Measurements from ENCODE around the gene PLCB2. TPM values are rescaled to one million over a fixed set of nuclear protein-coding genes. Genes with fewer than 3 reads are reported as not detected.

Gene PLCB2
- total and polyA plus RNA-seq, 9 of the 15 experiments (the other 6 are each of a cell fraction or from before 2014, with no cell fraction given): 0.37 to 12.3 (median 8.0) TPM

DNA sequence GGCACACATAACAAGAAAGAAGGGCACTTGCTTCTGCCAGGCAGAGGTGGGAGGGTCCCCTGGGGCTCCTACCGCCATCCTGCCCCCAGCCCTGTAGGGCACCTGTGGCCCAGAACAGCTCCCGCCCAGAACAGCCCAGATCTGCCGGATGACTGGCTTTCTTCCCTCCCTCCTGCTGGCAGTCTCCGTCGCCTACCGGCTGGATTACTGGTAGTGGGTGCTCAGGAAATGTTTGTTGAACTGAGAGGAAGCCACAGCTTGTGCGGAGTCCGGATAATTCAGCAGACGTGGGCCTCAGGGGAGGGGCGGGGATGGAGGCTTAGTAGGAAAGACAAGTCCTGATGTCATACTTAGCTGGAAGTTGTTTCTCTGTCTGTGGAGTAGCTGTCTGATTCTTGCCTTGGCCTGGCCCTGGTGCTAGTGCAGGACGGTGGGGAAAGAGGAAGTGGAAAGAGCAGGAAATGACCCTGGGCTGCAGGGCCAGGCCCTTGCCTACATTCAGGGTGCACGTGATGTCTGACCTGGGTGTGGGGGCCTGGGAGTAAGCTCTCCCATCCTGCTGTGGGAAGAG, 26.3 kb upstream of the PLCB2 start (continued):
- TF ChIP-seq, protein P1, sequence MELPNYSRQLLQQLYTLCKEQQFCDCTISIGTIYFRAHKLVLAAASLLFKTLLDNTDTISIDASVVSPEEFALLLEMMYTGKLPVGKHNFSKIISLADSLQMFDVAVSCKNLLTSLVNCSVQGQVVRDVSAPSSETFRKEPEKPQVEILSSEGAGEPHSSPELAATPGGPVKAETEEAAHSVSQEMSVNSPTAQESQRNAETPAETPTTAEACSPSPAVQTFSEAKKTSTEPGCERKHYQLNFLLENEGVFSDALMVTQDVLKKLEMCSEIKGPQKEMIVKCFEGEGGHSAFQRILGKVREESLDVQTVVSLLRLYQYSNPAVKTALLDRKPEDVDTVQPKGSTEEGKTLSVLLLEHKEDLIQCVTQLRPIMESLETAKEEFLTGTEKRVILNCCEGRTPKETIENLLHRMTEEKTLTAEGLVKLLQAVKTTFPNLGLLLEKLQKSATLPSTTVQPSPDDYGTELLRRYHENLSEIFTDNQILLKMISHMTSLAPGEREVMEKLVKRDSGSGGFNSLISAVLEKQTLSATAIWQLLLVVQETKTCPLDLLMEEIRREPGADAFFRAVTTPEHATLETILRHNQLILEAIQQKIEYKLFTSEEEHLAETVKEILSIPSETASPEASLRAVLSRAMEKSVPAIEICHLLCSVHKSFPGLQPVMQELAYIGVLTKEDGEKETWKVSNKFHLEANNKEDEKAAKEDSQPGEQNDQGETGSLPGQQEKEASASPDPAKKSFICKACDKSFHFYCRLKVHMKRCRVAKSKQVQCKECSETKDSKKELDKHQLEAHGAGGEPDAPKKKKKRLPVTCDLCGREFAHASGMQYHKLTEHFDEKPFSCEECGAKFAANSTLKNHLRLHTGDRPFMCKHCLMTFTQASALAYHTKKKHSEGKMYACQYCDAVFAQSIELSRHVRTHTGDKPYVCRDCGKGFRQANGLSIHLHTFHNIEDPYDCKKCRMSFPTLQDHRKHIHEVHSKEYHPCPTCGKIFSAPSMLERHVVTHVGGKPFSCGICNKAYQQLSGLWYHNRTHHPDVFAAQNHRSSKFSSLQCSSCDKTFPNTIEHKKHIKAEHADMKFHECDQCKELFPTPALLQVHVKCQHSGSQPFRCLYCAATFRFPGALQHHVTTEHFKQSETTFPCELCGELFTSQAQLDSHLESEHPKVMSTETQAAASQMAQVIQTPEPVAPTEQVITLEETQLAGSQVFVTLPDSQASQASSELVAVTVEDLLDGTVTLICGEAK (IDR thresholded peaks at IDR 0.05): peak; percentile 44; the same call in 1 of the 2 replicates
- TF ChIP-seq, protein P1 (CRISPR knock-in tag; IDR thresholded peaks at IDR 0.05): no peak
- TF ChIP-seq, protein P2, sequence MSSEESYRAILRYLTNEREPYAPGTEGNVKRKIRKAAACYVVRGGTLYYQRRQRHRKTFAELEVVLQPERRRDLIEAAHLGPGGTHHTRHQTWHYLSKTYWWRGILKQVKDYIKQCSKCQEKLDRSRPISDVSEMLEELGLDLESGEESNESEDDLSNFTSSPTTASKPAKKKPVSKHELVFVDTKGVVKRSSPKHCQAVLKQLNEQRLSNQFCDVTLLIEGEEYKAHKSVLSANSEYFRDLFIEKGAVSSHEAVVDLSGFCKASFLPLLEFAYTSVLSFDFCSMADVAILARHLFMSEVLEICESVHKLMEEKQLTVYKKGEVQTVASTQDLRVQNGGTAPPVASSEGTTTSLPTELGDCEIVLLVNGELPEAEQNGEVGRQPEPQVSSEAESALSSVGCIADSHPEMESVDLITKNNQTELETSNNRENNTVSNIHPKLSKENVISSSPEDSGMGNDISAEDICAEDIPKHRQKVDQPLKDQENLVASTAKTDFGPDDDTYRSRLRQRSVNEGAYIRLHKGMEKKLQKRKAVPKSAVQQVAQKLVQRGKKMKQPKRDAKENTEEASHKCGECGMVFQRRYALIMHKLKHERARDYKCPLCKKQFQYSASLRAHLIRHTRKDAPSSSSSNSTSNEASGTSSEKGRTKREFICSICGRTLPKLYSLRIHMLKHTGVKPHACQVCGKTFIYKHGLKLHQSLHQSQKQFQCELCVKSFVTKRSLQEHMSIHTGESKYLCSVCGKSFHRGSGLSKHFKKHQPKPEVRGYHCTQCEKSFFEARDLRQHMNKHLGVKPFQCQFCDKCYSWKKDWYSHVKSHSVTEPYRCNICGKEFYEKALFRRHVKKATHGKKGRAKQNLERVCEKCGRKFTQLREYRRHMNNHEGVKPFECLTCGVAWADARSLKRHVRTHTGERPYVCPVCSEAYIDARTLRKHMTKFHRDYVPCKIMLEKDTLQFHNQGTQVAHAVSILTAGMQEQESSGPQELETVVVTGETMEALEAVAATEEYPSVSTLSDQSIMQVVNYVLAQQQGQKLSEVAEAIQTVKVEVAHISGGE (CRISPR knock-in tag; IDR thresholded peaks at IDR 0.05): peak in 1 of 3 experiments; percentile 35; a peak in 1 of 6 replicates
- TF ChIP-seq TEAD4 (IDR thresholded peaks at IDR 0.05; ENCODE audit: low read length): no peak
- TF ChIP-seq TEAD4 (CRISPR knock-in tag; IDR thresholded peaks at IDR 0.05; ENCODE audit: borderline replicate concordance): no peak
- no peak for TF ChIP-seq ARID2 (IDR thresholded peaks at IDR 0.05)
- TF ChIP-seq NCOR1 (IDR thresholded peaks at IDR 0.05): no peak; the same call in 1 of the 2 replicates
- no peak for TF ChIP-seq ARID3A (IDR thresholded peaks at IDR 0.05; ENCODE audit: borderline replicate concordance, low read depth, low read length)
- TF ChIP-seq GABPB1 (CRISPR knock-in tag; IDR thresholded peaks at IDR 0.05): 0 out of 2 replicates have a peak, but pooled peaks have one; percentile 40
- no peak for TF ChIP-seq ZBTB43 (CRISPR knock-in tag; IDR thresholded peaks at IDR 0.05)
- no peak for TF ChIP-seq FOXA1 (IDR thresholded peaks at IDR 0.05; ENCODE audit: borderline replicate concordance)
